Caco-2 (cell line): Measurements from ENCODE around the gene AHCY. TPM values are rescaled to one million over a fixed set of nuclear protein-coding genes. Genes with fewer than 3 reads are reported as not detected.

Source experiments
- BruUV-seq: library from RNA; stranded (reverse); fragments of 400-500 nt; replicated peaks from 2 replicates; lab custom pipeline; 2021; lab: Mats Ljungman, UMichigan
- CTCF ChIA-PET: fragments of 300-600 bp; sonication (Branson Sonifier 250); formaldehyde crosslinking; loops from one replicate; lab custom pipeline; 2022; ENCODE audit warnings: antibody characterized with exemption; lab: Charles Lee
- POLR2A ChIA-PET: fragments of 300-600 bp; sonication (Branson Sonifier 250); formaldehyde crosslinking; loops from one replicate; lab custom pipeline; 2022; ENCODE audit warnings: antibody characterized with exemption; lab: Charles Lee
- DNase-seq, 2 experiments: peaks; one replicate each; pipeline versions ENCODE4 v3.0.0 to v3.0.0-alpha.2; 2020 to 2022
- H3K27me3 ChIP-seq: replicated peaks from 2 replicates; pipeline ENCODE4 v1.6.0; 2011; ENCODE audit warnings: low read length; ENCODE audit not compliant: control insufficient read depth, insufficient read depth
- H3K36me3 ChIP-seq: 2 replicates; pipeline ENCODE4 v1.5.1; 2011; ENCODE audit warnings: low read length; ENCODE audit not compliant: control insufficient read depth, insufficient read depth
- H3K4me1 ChIP-seq: fragments of 250-450 bp; sonication (Bioruptor Pico); 2 replicates; pipeline ENCODE4 v1.5.1; 2020; ENCODE audit warnings: mild to moderate bottlenecking
- H3K4me3 ChIP-seq: 2 replicates; pipeline ENCODE4 v1.5.1; 2011; ENCODE audit warnings: low read depth, mild to moderate bottlenecking, control low read depth, low read length
- H3K9me3 ChIP-seq: fragments of 250-450 bp; sonication (Bioruptor Pico); 2 replicates; pipeline ENCODE4 v1.5.1; 2020; ENCODE audit warnings: mild to moderate bottlenecking, moderate library complexity
- H3K27ac Mint-ChIP-seq: one replicate; pipeline ENCODE4 v1.8.0; 2022; ENCODE audit warnings: mixed read lengths; ENCODE audit not compliant: unreplicated experiment
- H3K27me3 Mint-ChIP-seq: one replicate; pipeline ENCODE4 v1.8.0; 2022; ENCODE audit warnings: mixed read lengths; ENCODE audit not compliant: insufficient read depth, unreplicated experiment
- H3K36me3 Mint-ChIP-seq: one replicate; pipeline ENCODE4 v1.8.0; 2022; ENCODE audit warnings: mild to moderate bottlenecking, mixed read lengths; ENCODE audit not compliant: insufficient read depth, unreplicated experiment
- H3K4me1 Mint-ChIP-seq: one replicate; pipeline ENCODE4 v1.8.0; 2022; ENCODE audit warnings: low read depth, mixed read lengths; ENCODE audit not compliant: unreplicated experiment
- H3K4me3 Mint-ChIP-seq: one replicate; pipeline ENCODE4 v1.8.0; 2022; ENCODE audit warnings: mild to moderate bottlenecking, moderate library complexity, mixed read lengths; ENCODE audit not compliant: unreplicated experiment
- H3K9me3 Mint-ChIP-seq: one replicate; pipeline ENCODE4 v1.8.0; 2022; ENCODE audit warnings: mixed read lengths; ENCODE audit not compliant: unreplicated experiment
- CTCF ChIP-seq, 2 experiments: fragments of 200-600 bp in 1 of 2; IDR thresholded peaks; 1 replicate in 1 of 2; 2 replicates in 1 of 2; pipeline versions ENCODE4 v1.5.1 to v1.8.0; 2011 to 2022; ENCODE audit warnings: antibody characterized with exemption in 1 of 2, control low read depth in 1 of 2, inconsistent platforms in 1 of 2, low read depth in 1 of 2, low read length in 1 of 2, mild to moderate bottlenecking in 1 of 2, moderate library complexity in 1 of 2; ENCODE audit not compliant: insufficient read depth in 1 of 2, severe bottlenecking in 1 of 2, unreplicated experiment in 1 of 2
- intact Hi-C: fragments of 100-400 bp; cut with micrococcal nuclease; formaldehyde crosslinking; loops from one replicate; pipeline ENCODE4 v1.10.0; 2022; ENCODE audit not compliant: unreplicated experiment
- total RNA-seq: library from RNA; stranded (reverse); gene quantifications from 2 replicates; pipeline ENCODE4 v1.2.3, GENCODE V29; 2022

Gene AHCY
- total RNA-seq, 1 experiment from 2014 or later, result 665 TPM

- BruUV-seq, result no TSS peak
- no peaks in the 10 kb centered on the region for H3K36me3 ChIP-seq
- no peak overlapping the region for H3K27ac Mint-ChIP-seq
- H3K4me1 Mint-ChIP-seq, result peaks cover 20% of the 10 kb centered on the region
- no peaks in the 10 kb centered on the region for H3K27me3 ChIP-seq
- no peaks in the 10 kb centered on the region for H3K9me3 ChIP-seq
- H3K36me3 Mint-ChIP-seq, result no peaks in the 10 kb centered on the region
- no peak for TF ChIP-seq CTCF (IDR thresholded peaks at IDR 0.05; ENCODE audit: insufficient read depth in 1 of 2, low read depth in 1 of 2, low read length in 1 of 2, severe bottlenecking in 1 of 2, unreplicated experiment in 1 of 2)
- ChIA-PET CTCF (interaction anchor here (0.5 to 7.6 kb wide), 4 partner anchors 26 to 748 kb away, joined by 3 to 58 read pairs (median 3); no protein-coding TSS in a partner anchor), POLR2A (interaction anchor here (0.5 to 0.7 kb wide), 2 partner anchors 25 to 525 kb away, joined by 3 to 4 read pairs; partner anchors contain the start of gene ITCH)
- H3K4me1 ChIP-seq, result peaks cover 25% of the 10 kb centered on the region
- intact Hi-C loops, result no loop called here
- no peaks in the 10 kb centered on the region for H3K27me3 Mint-ChIP-seq
- H3K9me3 Mint-ChIP-seq, result no peaks in the 10 kb centered on the region
- no peak overlapping the region for H3K4me3 Mint-ChIP-seq
- DNase-seq, result no peak
- no peak overlapping the region for H3K4me3 ChIP-seq
Observed at GRCh38 chr20:34337982-34338726, 35.0 kb upstream of the AHCY start.

DNA sequence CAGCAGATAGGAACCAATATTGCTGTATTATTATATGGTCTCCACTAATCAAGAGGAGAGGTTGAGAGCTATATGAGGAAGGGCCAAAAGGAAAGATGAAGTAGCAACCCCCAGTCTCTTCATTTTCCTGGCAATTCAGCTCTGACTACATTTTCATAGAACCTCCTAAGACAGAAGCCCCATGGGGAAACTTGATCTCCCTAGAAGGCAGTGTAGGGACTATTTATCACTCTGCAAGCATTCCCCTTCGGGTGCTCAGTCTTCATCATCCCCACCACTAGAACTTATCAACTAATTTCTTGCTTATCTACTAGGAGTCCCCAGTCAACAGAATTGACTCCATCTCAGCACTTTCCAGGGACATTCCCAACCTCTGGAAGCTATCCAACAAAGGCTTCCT, 34.4 kb upstream of the AHCY start:
- H3K36me3 Mint-ChIP-seq, result no peaks in the 10 kb centered on the region
- H3K27ac Mint-ChIP-seq, result no peak overlapping the region
- Histone ChIP-seq H3K4me1 (peaks cover 19% of the 10 kb centered on the region), H3K27me3 (no peaks in the 10 kb centered on the region), H3K4me3 (no peak overlapping the region), H3K36me3 (no peaks in the 10 kb centered on the region), H3K9me3 (no peaks in the 10 kb centered on the region)
- H3K4me1 Mint-ChIP-seq, result peaks cover 20% of the 10 kb centered on the region
- intact Hi-C loops, result no loop called here
- no peaks in the 10 kb centered on the region for H3K9me3 Mint-ChIP-seq
- TF ChIP-seq CTCF (IDR thresholded peaks at IDR 0.05; ENCODE audit: insufficient read depth in 1 of 2, low read depth in 1 of 2, low read length in 1 of 2, severe bottlenecking in 1 of 2, unreplicated experiment in 1 of 2), result no peak
- H3K4me3 Mint-ChIP-seq, result no peak overlapping the region
- H3K27me3 Mint-ChIP-seq, result no peaks in the 10 kb centered on the region
- BruUV-seq, result no TSS peak
- no peak for DNase-seq
- POLR2A ChIA-PET, result interaction anchor here (0.5 to 2.3 kb wide), 3 partner anchors 25 to 525 kb away, joined by 3 to 15 read pairs (median 4); partner anchors contain the start of gene ITCH
- CTCF ChIA-PET, result interaction anchor here (0.5 to 7.6 kb wide), 2 partner anchors 26 to 748 kb away, joined by 3 to 58 read pairs; no protein-coding TSS in a partner anchor

DNA sequence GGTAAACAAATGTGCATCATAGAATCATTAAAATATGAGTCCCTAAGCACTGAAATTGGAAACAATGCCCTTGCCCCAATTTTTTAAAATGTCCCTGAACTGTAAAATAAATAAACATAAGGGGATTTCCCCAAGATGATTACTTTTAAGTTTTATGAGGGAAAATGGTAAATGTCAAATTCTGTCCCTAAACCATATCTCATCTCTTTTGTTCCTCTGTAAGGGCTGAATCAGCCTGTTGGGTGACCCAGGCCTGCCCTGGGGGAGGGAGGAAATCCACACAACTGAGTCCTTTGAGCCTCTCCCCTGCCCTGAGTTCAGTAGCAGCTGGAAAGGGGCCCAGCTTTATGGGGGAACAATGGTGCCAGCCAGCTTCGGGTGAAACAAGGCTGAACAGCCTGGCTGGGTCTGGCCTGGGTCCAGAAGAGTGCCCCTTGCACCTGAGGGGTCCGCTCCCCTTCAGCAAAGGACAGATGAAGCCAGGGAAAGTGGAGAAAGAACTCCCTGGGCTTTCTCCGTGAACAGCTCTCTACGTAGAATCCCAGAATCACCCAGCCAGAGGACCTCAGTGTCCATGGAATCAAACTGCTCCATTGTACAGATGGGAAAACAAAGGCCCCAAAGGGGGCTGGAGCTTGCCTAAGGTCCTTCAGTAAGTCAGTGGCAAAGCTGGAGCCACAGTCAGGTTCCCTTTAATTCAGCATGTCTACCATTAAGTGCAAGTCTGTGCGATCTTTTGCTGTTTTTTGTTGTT, 31.7 kb upstream of the AHCY start:
- H3K4me3 Mint-ChIP-seq, result no peak overlapping the region
- H3K27me3 ChIP-seq, result no peaks in the 10 kb centered on the region
- no peaks in the 10 kb centered on the region for H3K36me3 Mint-ChIP-seq
- DNase-seq, result no peak
- H3K27me3 Mint-ChIP-seq, result no peaks in the 10 kb centered on the region
- ChIA-PET POLR2A (interaction anchor here (0.6 to 0.8 kb wide), 2 partner anchors 9 to 88 kb away, joined by 3 to 4 read pairs; no protein-coding TSS in a partner anchor), CTCF (interaction anchor here (7.6 kb wide), 1 partner anchor 23 kb away, joined by 58 read pairs; no protein-coding TSS in a partner anchor)
- no peak overlapping the region for H3K4me3 ChIP-seq
- H3K27ac Mint-ChIP-seq, result peak overlapping the region; percentile 56
- peaks cover 25% of the 10 kb centered on the region for H3K4me1 Mint-ChIP-seq
- intact Hi-C loops, result no loop called here
- H3K9me3 Mint-ChIP-seq, result no peaks in the 10 kb centered on the region
- no peaks in the 10 kb centered on the region for H3K9me3 ChIP-seq
- H3K4me1 ChIP-seq, result peaks cover 19% of the 10 kb centered on the region
- no peaks in the 10 kb centered on the region for H3K36me3 ChIP-seq
- BruUV-seq, result no TSS peak
- TF ChIP-seq CTCF (IDR thresholded peaks at IDR 0.05; ENCODE audit: insufficient read depth in 1 of 2, low read depth in 1 of 2, low read length in 1 of 2, severe bottlenecking in 1 of 2, unreplicated experiment in 1 of 2), result no peak
